Measurements from ENCODE around the gene SPOCK3.

The SPOCK3 gene

DNA sequence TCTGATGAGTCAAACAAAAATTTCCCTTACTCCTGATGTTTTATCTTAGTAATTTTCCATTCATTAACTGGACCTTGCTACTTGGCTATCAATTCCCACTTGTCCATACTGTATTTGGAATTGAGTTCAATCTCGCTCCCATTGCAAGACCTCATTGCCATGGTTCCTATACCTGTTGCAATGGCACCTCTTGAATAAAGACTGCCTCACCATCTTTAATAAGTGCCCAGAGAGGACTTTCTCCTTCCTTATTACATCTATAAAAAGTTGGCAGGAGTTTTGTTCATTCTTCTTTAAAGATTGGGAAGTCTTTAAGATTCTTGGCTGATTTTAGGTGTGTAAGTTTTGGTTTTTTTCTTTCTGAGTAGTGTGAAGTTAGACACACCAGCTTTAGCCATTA lies 397.4 kb downstream of the SPOCK3 start:
- no peak for DNase-seq (ENCODE audit: extremely low read depth, low read depth)
- TF ChIP-seq, protein P1, sequence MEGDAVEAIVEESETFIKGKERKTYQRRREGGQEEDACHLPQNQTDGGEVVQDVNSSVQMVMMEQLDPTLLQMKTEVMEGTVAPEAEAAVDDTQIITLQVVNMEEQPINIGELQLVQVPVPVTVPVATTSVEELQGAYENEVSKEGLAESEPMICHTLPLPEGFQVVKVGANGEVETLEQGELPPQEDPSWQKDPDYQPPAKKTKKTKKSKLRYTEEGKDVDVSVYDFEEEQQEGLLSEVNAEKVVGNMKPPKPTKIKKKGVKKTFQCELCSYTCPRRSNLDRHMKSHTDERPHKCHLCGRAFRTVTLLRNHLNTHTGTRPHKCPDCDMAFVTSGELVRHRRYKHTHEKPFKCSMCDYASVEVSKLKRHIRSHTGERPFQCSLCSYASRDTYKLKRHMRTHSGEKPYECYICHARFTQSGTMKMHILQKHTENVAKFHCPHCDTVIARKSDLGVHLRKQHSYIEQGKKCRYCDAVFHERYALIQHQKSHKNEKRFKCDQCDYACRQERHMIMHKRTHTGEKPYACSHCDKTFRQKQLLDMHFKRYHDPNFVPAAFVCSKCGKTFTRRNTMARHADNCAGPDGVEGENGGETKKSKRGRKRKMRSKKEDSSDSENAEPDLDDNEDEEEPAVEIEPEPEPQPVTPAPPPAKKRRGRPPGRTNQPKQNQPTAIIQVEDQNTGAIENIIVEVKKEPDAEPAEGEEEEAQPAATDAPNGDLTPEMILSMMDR (IDR thresholded peaks at IDR 0.05; ENCODE audit: low read depth, low read length, missing control alignments): no peak

DNA sequence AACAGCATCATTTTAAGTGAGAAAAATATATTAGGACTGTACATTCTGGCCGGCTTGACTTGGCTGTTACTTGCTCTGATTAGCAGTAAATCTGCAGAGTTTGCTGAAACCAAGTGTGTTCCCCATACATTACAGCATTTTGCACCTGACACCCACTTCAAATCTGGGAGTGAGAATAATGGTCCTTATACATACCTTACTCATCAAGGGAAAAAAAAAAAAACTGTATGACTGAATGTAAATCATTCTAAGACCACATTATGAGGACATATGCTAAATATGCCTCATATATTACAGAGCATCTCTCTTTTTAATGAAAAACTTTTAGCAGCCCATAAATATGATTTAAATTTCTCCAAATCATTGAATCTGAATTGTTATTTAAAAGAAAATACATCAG lies 406.7 kb downstream of the SPOCK3 start:
- DNase-seq (ENCODE audit: extremely low read depth, low read depth): no peak
- H3K4me3 ChIP-seq (replicated peaks; ENCODE audit: low read depth, low read length): no peak overlapping the region
- TF ChIP-seq, protein P1 (IDR thresholded peaks at IDR 0.05; ENCODE audit: low read depth, low read length, missing control alignments): no peak

More for the DNA sequence above, 397.4 kb downstream of the SPOCK3 start:
- H3K4me3 ChIP-seq (replicated peaks; ENCODE audit: low read depth, low read length): no peak overlapping the region

DNA sequence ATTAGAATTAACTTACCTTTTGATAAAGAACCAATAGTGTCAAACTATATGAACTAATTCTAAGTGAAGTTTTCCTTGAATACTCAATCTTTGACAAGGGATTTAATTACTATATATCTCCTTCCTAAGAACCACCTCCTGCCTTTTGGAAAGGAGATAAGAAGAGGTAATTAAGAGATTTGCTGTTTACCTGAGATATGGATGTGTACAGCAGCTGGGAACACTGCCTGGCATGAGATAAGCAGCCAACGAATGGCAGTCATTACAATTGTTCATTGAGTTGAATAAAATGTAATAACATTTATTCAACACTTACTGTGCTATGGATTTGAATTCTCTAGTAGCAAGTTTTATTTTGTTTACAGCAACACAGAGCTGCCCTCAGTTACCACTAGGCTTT lies 407.1 kb downstream of the SPOCK3 start:
- TF ChIP-seq, protein P1 (IDR thresholded peaks at IDR 0.05; ENCODE audit: low read depth, low read length, missing control alignments): no peak
- no peak for DNase-seq (ENCODE audit: extremely low read depth, low read depth)
- no peak overlapping the region for H3K4me3 ChIP-seq (replicated peaks; ENCODE audit: low read depth, low read length)

DNA sequence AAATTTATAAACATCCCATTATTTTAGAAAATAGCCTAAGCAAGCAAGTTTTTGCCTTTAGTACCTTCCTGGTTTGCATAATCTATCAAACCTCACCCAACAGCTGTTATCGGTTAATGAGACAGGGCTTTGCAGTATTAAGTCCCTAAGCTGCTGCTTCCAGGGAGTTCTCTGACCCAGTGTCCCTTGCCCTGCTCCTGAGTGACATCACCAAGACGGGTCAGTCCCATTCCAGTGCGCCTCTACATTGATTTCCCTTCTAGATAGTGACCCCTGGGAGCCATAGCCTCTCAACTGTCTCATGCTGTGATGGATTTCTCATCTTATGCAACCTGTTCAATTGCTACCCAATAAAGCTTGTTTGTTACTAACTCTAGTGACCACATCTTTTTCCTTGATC lies 410.4 kb downstream of the SPOCK3 start:
- DNase-seq (ENCODE audit: extremely low read depth, low read depth): no peak
- H3K4me3 ChIP-seq (replicated peaks; ENCODE audit: low read depth, low read length): no peak overlapping the region
- TF ChIP-seq, protein P1 (IDR thresholded peaks at IDR 0.05; ENCODE audit: low read depth, low read length, missing control alignments): no peak

DNA sequence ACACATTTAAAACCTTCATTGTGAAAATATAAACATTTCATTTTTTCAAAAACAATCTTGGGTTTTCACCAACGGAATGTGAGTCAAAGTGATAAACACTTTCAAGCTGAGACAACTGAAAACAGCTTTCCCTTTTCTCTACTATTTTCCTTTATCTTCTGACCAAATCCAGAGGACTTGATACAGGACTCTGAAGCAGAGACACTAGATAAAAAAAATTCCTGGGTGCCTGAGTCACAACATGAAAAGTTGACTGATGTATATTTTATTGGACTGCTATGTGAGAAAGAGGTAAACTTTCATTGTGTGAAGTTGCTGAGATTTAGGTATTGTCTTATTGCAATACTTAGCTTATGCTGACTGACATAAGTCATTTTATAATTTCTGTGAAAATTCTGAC lies 411.2 kb downstream of the SPOCK3 start:
- TF ChIP-seq, protein P1 (IDR thresholded peaks at IDR 0.05; ENCODE audit: low read depth, low read length, missing control alignments): no peak
- no peak for DNase-seq (ENCODE audit: extremely low read depth, low read depth)
- no peak overlapping the region for H3K4me3 ChIP-seq (replicated peaks; ENCODE audit: low read depth, low read length)

DNA sequence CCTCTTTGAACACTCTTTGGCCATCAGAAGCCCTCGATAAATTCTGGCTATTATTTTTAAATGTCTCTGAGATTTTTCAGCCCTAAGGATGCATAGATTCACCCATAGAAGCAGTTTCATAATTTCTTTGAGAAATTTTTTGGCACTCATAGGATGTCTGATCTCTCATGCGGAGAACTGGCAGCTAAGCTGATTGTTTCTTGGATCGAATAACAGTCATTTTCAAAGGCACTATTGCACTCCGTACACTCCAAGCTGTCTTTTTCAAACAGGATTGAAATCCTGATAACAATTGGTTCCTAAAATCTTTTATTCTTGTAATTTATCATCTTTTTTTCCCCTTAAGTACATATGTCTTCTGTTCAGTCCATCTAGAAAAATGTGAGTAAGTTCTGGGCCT lies 411.9 kb downstream of the SPOCK3 start:
- no peak overlapping the region for H3K4me3 ChIP-seq (replicated peaks; ENCODE audit: low read depth, low read length)
- TF ChIP-seq, protein P1 (IDR thresholded peaks at IDR 0.05; ENCODE audit: low read depth, low read length, missing control alignments): no peak
- no peak for DNase-seq (ENCODE audit: extremely low read depth, low read depth)

DNA sequence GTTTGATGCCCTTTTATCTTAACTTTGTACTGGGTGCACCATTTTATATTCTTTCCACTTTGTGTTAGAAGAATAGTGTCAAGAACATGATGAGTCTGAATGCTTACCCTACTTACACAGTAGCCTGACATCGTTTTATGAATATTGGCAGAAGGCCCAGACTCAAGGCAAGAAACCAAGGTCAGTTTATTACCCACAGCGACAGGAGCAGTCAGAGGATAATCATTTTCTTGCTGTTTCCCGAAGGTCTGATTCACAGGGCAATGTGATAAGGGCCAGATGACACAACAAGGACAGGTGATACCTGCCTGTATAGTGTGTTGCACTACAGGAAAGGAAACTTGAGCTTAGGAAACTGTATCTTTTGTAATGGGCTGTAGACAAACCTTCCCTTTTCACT lies 417.4 kb downstream of the SPOCK3 start:
- no peak for DNase-seq (ENCODE audit: extremely low read depth, low read depth)
- TF ChIP-seq, protein P1 (IDR thresholded peaks at IDR 0.05; ENCODE audit: low read depth, low read length, missing control alignments): no peak
- no peak overlapping the region for H3K4me3 ChIP-seq (replicated peaks; ENCODE audit: low read depth, low read length)
